ENCODE measurements around the gene GBX1. TPM values are rescaled to one million over a fixed set of nuclear protein-coding genes. Genes with fewer than 3 reads are reported as not detected.

GBX1 gene
- total RNA-seq, 2 experiments from 2014 or later = not detected

DNA sequence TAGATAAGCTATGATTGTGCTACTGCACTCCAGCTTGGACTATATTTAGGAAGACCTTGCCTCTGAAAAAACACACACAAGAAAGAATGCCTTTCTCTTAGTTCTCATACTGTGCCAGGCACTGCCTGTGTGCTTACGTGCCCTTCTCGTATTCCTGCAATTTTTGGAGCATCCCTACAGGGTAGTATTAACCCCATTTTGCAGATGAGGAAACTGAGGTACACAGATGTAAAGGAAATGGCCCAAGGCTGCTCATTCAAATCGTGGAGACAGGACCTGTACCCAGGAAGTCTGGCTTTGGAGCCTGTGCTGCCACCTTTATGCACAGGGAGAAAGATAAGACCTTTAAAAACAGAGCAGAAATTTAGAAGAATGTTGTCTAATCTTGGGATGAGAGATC, 64.5 kb downstream of the GBX1 start:
- no peak overlapping the region for H3K4me3 ChIP-seq (ENCODE audit: low read depth, low read length, poor library complexity, severe bottlenecking)
- no peak overlapping the region for H3K27ac ChIP-seq (ENCODE audit: low read depth, low read length, poor library complexity, severe bottlenecking)
- no peaks in the 10 kb centered on the region; the same call in 1 of the 2 replicates for H4K20me1 ChIP-seq (ENCODE audit: insufficient read depth, low read length)
- H3K4me2 ChIP-seq (ENCODE audit: low read length) = no peak overlapping the region
- H3K9me3 ChIP-seq (ENCODE audit: low read length) = no peaks in the 10 kb centered on the region
- intact Hi-C loops (cut with micrococcal nuclease; ENCODE audit: unreplicated experiment) = no loop called here
- H2AFZ ChIP-seq (ENCODE audit: low read length) = no peak overlapping the region
- CTCF ChIA-PET (ENCODE audit: unreplicated experiment) = no interaction called here
- TF ChIP-seq, protein P1, sequence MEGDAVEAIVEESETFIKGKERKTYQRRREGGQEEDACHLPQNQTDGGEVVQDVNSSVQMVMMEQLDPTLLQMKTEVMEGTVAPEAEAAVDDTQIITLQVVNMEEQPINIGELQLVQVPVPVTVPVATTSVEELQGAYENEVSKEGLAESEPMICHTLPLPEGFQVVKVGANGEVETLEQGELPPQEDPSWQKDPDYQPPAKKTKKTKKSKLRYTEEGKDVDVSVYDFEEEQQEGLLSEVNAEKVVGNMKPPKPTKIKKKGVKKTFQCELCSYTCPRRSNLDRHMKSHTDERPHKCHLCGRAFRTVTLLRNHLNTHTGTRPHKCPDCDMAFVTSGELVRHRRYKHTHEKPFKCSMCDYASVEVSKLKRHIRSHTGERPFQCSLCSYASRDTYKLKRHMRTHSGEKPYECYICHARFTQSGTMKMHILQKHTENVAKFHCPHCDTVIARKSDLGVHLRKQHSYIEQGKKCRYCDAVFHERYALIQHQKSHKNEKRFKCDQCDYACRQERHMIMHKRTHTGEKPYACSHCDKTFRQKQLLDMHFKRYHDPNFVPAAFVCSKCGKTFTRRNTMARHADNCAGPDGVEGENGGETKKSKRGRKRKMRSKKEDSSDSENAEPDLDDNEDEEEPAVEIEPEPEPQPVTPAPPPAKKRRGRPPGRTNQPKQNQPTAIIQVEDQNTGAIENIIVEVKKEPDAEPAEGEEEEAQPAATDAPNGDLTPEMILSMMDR (conservative IDR thresholded peaks at IDR 0.05; ENCODE audit: low read length) = no peak
- TF ChIP-seq EZH2phosphoT487 (IDR thresholded peaks at IDR 0.05; ENCODE audit: borderline replicate concordance, low read depth, low read length) = no peak
- no peaks in the 10 kb centered on the region for H3K79me2 ChIP-seq (ENCODE audit: insufficient read depth, low read depth, low read length)
- POLR2A ChIA-PET = interaction anchor here (0.5 kb wide), 1 partner anchor 8 kb away, joined by 5 read pairs; no protein-coding TSS in a partner anchor
- H3K9me2 ChIP-seq (ENCODE audit: insufficient read depth, low read length) = no peaks in the 10 kb centered on the region
- no peaks in the 10 kb centered on the region for H3K4me1 ChIP-seq (ENCODE audit: insufficient read depth, low read length, poor library complexity, severe bottlenecking)
- H3K36me3 ChIP-seq (ENCODE audit: insufficient read depth, low read length) = no peaks in the 10 kb centered on the region
- no peak for DNase-seq (ENCODE audit: low spot score)
- no TSS peak for BruUV-seq (replicated peaks)

DNA sequence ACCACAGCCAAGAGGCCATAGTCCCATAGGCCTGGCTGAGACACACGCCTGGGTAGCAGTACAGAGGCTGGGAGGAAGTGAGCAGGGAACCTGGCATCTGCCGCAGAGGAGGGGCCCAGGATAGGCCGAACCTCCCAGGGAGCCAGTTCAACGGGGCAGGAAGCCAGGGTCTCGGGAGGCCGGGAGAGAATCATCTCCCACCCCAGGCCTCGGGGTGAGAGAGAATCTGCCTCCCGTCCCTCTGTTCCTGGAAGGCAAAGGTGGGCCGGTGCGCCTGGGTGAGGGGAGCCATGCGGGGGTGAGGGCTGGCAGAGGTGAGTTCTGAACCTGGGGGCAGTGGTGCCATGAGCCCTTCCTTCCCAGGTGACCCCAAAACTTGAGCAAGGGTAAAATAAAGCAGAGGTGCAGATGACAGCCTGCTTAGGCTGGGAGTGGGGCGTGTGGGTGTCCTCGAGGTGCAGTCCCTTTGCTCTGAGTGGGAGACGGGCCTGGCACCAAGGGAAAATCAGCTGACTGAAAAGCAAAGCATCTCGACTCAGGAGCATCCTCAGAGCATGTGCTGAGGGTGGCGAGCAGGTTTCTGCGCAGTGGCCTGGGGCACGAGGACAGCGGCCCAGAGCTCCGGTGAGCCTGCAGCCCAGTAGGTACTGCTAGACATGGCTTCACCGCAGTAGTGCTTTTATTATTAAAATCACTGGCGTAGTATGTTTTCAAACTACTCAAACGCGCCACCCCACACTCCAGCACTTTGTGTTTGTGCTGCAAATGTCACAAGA, 65.7 kb downstream of the GBX1 start:
- Histone ChIP-seq H3K9me3 (ENCODE audit: low read length) (no peaks in the 10 kb centered on the region), H3K27ac (ENCODE audit: low read depth, low read length, poor library complexity, severe bottlenecking) (no peak overlapping the region), H3K79me2 (ENCODE audit: insufficient read depth, low read depth, low read length) (no peaks in the 10 kb centered on the region), H4K20me1 (ENCODE audit: insufficient read depth, low read length) (no peaks in the 10 kb centered on the region; the same call in 1 of the 2 replicates), H3K4me3 (ENCODE audit: low read depth, low read length, poor library complexity, severe bottlenecking) (no peak overlapping the region), H3K4me1 (ENCODE audit: insufficient read depth, low read length, poor library complexity, severe bottlenecking) (peaks cover 3% of the 10 kb centered on the region), H3K9me2 (ENCODE audit: insufficient read depth, low read length) (no peaks in the 10 kb centered on the region), H3K4me2 (ENCODE audit: low read length) (no peak overlapping the region), H2AFZ (ENCODE audit: low read length) (no peak overlapping the region), H3K36me3 (ENCODE audit: insufficient read depth, low read length) (no peaks in the 10 kb centered on the region)
- intact Hi-C loops (cut with micrococcal nuclease; ENCODE audit: unreplicated experiment) = no loop called here
- no TSS peak for BruUV-seq (replicated peaks)
- TF ChIP-seq, protein P1 (conservative IDR thresholded peaks at IDR 0.05; ENCODE audit: low read length) = no peak
- TF ChIP-seq EZH2phosphoT487 (IDR thresholded peaks at IDR 0.05; ENCODE audit: borderline replicate concordance, low read depth, low read length) = no peak
- POLR2A ChIA-PET = no interaction called here
- CTCF ChIA-PET (ENCODE audit: unreplicated experiment) = no interaction called here
- DNase-seq (ENCODE audit: low spot score) = no peak

DNA sequence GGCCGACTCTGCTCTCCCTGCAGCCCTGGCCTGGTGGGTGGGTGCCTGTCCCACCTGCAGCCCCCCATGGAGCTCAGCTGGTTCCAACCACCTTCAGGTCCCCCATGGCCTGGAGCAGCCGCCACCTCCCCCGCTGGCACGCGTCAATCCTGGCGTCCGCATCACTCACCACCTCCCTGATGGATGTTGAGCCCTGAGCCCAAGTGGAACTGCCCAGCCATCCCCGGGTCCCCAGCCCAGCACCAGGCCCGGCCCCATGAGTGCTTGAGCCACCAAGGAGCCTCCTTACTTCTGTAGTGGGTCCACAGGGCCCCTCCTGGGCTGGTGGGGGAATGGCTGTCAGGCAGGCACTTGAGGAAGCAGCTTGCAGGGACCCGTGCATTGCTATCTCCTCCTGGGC, 66.6 kb downstream of the GBX1 start:
- Histone ChIP-seq H3K9me3 (ENCODE audit: low read length) (no peaks in the 10 kb centered on the region), H4K20me1 (ENCODE audit: insufficient read depth, low read length) (no peaks in the 10 kb centered on the region; the same call in 1 of the 2 replicates), H3K9me2 (ENCODE audit: insufficient read depth, low read length) (no peaks in the 10 kb centered on the region), H3K4me3 (ENCODE audit: low read depth, low read length, poor library complexity, severe bottlenecking) (no peak overlapping the region), H3K4me1 (ENCODE audit: insufficient read depth, low read length, poor library complexity, severe bottlenecking) (peaks cover 3% of the 10 kb centered on the region), H2AFZ (ENCODE audit: low read length) (no peak overlapping the region), H3K79me2 (ENCODE audit: insufficient read depth, low read depth, low read length) (no peaks in the 10 kb centered on the region), H3K27ac (ENCODE audit: low read depth, low read length, poor library complexity, severe bottlenecking) (no peak overlapping the region), H3K4me2 (ENCODE audit: low read length) (no peak overlapping the region), H3K36me3 (ENCODE audit: insufficient read depth, low read length) (no peaks in the 10 kb centered on the region)
- intact Hi-C loops (cut with micrococcal nuclease; ENCODE audit: unreplicated experiment) = no loop called here
- no peak for DNase-seq (ENCODE audit: low spot score)
- ChIA-PET POLR2A (no interaction called here), CTCF (ENCODE audit: unreplicated experiment) (no interaction called here)
- no peak for TF ChIP-seq EZH2phosphoT487 (IDR thresholded peaks at IDR 0.05; ENCODE audit: borderline replicate concordance, low read depth, low read length)
- TF ChIP-seq, protein P1 (conservative IDR thresholded peaks at IDR 0.05; ENCODE audit: low read length) = no peak
- BruUV-seq (replicated peaks) = no TSS peak

Data from OCI-LY7 (cell line).